Hematopoietic multipotent progenitor cell treated with erythropoietin and hydrocortisone succinate and interleukin-3 and kit ligand, for 8 days (in vitro differentiated cells): ENCODE data around the gene STEAP3.
A peak's percentile ranks its signal among the peaks of the same experiment; 100 is the strongest.

Source experiments
- DNase-seq: peaks from one replicate; pipeline ENCODE4 v3.0.0-alpha.2; 2015

STEAP3 gene

GRCh38 chr2:119228964-119229363 lies 5.3 kb downstream of the STEAP3 start:
- DNase-seq = no peak

GRCh38 chr2:119229716-119230115 lies 6.1 kb downstream of the STEAP3 start:
- peak; percentile 20 for DNase-seq

- no peak for DNase-seq
Observed at GRCh38 chr2:119230219-119231185, 6.9 kb downstream of the STEAP3 start.

- no peak for DNase-seq
Observed at GRCh38 chr2:119231975-119232665, 8.5 kb downstream of the STEAP3 start.

- DNase-seq = no peak
Observed at GRCh38 chr2:119232666-119232993, 9.0 kb downstream of the STEAP3 start.

GRCh38 chr2:119233326-119234020 lies 9.8 kb downstream of the STEAP3 start:
- DNase-seq = no peak

GRCh38 chr2:119234021-119235019 lies 10.7 kb downstream of the STEAP3 start:
- no peak for DNase-seq

GRCh38 chr2:119236796-119237195 lies 13.2 kb downstream of the STEAP3 start:
- no peak for DNase-seq

GRCh38 chr2:119240311-119241204 lies 16.9 kb downstream of the STEAP3 start:
- DNase-seq = no peak

- DNase-seq = no peak
Observed at GRCh38 chr2:119241205-119241532, 17.5 kb downstream of the STEAP3 start.

- no peak for DNase-seq
Observed at GRCh38 chr2:119242276-119243119, 18.9 kb downstream of the STEAP3 start.

GRCh38 chr2:119243621-119244020 lies 20.0 kb downstream of the STEAP3 start:
- DNase-seq = no peak

- DNase-seq = no peak
Observed at GRCh38 chr2:119245076-119245840, 21.6 kb downstream of the STEAP3 start.

- no peak for DNase-seq
Observed at GRCh38 chr2:119245841-119246230, 22.2 kb downstream of the STEAP3 start.

- DNase-seq = no peak
Observed at GRCh38 chr2:119246884-119247843, 23.5 kb downstream of the STEAP3 start.

- DNase-seq = no peak
Observed at GRCh38 chr2:119247844-119248271, 24.2 kb downstream of the STEAP3 start.

GRCh38 chr2:119248311-119248710 lies 24.7 kb downstream of the STEAP3 start:
- no peak for DNase-seq

- no peak for DNase-seq
Observed at GRCh38 chr2:119248751-119249150, 25.1 kb downstream of the STEAP3 start.
